ENCODE measurements around the gene MRPL43.

The MRPL43 gene

DNA sequence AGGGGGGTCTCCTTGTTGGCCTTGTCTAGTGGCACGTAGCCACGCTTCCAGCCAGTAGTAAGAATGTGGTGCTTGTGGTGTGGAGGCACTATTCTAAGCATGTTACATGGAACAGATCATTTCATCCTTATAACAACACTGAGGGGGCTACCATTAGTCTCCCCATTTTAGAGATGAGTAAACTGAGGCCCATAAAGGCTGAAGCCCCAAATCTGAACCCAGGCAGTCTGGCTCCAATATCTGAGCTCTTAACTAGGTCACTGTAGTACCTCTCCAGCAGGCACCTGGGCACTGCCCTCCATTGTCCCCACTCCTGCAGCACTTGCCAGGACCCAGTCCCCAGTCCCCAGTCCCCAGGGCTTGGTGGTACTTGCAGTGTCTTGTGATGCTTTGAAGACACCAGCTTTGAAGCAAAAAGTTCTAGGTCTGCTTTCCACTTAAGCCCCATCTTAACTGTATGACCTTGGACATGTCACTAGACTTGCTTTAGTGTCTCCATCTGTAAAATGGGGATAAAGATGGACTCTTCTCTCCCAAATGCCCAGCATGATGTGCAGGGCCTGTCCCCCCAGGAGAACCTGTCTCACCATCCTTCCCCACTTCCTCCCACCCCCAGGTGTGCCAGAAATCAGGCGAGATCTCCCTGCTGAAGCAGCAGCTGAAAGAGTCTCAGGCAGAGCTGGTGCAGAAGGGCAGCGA is 18.7 kb upstream of the MRPL43 start:
- FAIRE-seq: no peak
- DNase-seq (ENCODE audit: insufficient read length, low spot score): no peak

DNA sequence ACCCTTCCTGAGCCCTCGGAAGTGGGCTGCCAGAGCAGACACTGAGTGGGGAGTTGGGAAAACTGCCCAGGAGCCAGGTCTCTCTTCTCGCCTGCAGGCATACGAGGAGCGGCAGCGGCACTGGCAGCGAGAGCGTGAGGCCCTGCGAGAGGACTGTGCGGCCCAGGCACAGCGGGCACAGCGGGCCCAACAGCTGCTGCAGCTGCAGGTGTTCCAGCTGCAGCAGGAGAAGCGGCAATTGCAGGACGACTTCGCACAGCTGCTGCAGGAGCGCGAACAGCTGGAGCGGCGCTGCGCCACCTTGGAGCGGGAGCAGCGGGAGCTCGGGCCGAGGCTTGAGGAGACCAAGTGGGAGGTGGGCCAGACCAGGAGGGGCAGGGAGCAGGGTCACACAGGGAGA is 18.1 kb upstream of the MRPL43 start:
- DNase-seq (ENCODE audit: insufficient read length, low spot score) (no peak), FAIRE-seq (peak; percentile 38)

GRCh38 chr10:101003639-101004206 is 16.4 kb upstream of the MRPL43 start:
- DNase-seq (ENCODE audit: insufficient read length, low spot score) (no peak), FAIRE-seq (no peak)

GRCh38 chr10:101002456-101002855 is 15.2 kb upstream of the MRPL43 start:
- FAIRE-seq: no peak

GRCh38 chr10:101001659-101002035 is 14.3 kb upstream of the MRPL43 start:
- DNase-seq (ENCODE audit: insufficient read length, low spot score) (no peak), FAIRE-seq (no peak)

More at GRCh38 chr10:101002456-101002855, 15.2 kb upstream of the MRPL43 start:
- no peak for DNase-seq (ENCODE audit: insufficient read length, low spot score)

GRCh38 chr10:101000915-101001658 is 13.8 kb upstream of the MRPL43 start:
- peak; percentile 20 for FAIRE-seq
- no peak for DNase-seq (ENCODE audit: insufficient read length, low spot score)

DNA sequence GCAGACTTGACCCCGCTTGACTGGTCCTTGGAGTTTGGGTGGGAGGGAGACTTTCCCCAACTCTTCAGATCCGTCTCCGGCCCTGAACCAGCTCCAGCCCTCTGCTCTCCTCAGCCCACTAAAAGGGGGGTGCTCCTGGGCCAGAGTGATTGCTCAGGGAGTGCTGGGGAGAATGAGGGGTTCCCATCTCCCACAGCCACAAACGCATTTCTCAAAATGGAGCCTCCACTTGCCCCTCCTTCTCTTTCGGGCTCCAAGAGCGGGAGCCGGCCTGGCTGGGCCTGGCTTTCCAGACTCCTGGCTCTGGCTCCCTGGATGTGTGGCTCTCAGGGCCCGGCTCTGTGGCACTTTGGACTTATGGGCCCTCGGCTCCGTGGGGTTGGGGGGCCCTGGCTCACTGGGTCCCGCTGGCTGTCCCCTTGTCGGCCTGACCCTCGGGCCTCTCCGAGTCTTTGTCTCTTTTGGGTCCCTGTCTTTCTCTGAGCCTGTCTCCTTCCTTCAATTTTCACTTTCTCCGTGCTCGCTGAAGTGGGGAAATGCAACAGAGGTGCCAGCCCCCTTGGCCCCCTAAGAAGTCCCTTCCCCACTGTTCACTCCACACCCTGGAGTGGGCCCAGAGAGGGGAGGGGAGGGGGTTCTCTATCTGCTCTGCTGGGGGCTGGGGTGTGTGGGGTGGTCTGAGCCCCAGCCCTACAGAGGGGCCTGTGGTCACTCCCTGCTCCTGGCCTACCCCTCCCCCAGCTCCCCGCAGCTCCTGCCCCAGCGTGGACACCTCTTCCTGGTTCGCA is 13.0 kb upstream of the MRPL43 start:
- FAIRE-seq: no peak

DNA sequence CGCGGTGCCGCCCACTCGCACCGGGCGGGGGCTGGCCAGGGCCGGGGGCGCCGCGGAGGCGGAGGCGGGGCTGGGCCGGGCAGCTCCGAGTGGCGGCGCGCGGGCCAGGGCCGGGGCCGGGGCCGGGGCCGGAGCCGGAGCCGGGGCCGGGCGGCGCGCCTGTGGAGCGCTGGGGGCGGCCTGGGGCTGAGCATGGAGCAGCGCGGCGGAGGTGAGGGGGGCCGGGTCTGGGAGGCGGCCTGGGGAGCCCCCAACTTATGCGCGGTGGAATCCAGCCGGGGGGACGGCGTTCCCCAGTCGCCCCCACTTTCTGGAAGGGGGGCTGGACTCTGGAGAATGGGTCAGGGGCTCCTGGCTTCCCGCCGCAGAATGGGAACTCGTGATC is 12.4 kb upstream of the MRPL43 start, which contains the start of gene LZTS2:
LZTS2 (plus strand) TSS at position 67 of the 385 bp plus-strand sequence. CDS start 2,731 bp downstream, outside the sequence.
- FAIRE-seq (no peak), DNase-seq (ENCODE audit: insufficient read length, low spot score) (no peak)

More for the DNA sequence above, 13.0 kb upstream of the MRPL43 start:
- DNase-seq (ENCODE audit: insufficient read length, low spot score): no peak

- no peak for DNase-seq (ENCODE audit: insufficient read length, low spot score)
- FAIRE-seq: peak; percentile 88
These were observed 11.9 kb upstream of the MRPL43 start for GRCh38 chr10:100998991-100999741.

DNA sequence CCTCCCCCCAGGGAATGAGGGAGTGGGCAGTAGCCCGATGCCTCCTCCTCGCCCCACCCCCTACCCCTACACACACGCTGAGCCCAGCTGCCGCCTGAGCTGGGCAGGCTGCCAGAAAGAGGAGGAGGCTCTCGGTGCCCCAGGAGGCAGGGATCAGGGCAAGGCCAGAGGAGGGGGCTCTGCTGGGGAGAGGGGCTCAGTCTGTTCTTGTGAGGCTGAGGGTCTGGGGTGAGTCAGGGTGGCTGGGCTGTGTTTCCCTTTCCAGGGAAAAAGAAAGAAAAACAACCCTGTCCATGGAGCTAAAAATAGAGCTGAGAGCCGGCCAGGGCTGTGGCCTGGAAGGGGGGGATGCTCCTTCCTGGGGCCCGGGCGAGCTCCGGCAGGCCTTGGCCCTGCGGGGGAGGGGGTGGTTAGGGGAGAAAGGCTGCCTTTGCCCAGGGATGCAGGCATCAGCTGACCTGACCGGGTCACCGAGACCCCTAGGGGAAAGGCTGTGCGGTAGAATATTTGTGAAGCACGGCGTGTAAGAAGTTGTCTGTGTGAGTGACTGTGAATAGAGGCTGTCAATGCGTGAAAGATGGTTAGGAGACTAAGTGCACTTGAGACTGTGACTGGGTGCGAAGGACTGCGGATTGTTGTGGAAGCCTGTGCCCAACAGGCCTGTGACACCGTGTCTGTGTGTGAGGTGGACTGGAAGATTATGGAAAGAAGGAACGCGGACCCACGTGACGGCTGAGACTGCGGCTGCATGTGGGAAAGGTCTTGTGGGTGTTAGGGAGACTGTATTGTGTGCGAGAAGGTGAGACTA is 11.1 kb upstream of the MRPL43 start:
- peak; percentile 94 for FAIRE-seq

DNA sequence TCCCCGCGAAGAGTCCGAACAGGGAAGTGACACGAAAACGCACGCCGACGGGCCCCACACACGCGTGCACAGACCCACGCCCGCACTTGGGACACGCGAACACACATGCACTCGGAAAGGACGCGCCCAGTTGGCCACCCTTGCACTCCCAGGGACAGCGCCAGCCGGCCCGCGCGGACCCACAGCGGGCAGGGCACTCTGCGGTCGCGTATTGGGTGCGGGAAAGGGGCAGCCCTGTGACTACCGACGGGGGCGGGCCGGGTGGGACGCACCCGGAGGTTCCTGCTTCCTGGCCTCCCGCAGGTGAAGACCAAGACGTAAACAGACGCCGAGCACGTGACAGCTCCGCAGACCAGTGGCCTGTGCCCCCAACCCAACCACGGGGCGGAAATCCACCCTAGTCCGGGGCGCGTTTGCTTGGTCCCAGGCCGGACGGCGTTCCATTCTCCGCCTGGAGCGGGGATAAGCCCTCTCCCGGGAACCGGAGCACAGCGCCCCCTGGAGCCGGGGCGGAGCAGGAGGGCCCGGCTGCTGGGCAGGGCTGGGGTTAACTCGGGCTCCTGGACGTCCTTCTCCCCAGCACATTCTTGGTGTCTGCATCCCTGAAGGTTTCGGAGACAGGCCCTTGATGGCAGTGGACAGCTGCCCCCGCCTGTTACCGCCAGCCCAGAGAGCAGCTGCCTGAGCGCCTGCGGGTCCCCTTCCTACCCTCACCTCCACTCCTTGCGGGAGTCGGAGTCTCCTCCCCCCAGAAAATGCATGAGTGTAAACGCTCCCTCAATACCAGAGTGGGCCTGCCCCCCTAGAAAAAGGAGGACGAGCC is 10.3 kb upstream of the MRPL43 start:
- no peak for FAIRE-seq
- DNase-seq (ENCODE audit: insufficient read length, low spot score): peak; percentile 83

More for the DNA sequence above, 11.1 kb upstream of the MRPL43 start:
- DNase-seq (ENCODE audit: insufficient read length, low spot score): peak; percentile 92

GRCh38 chr10:100996678-100997359 is 9.5 kb upstream of the MRPL43 start:
- no peak for FAIRE-seq
- no peak for DNase-seq (ENCODE audit: insufficient read length, low spot score)

DNA sequence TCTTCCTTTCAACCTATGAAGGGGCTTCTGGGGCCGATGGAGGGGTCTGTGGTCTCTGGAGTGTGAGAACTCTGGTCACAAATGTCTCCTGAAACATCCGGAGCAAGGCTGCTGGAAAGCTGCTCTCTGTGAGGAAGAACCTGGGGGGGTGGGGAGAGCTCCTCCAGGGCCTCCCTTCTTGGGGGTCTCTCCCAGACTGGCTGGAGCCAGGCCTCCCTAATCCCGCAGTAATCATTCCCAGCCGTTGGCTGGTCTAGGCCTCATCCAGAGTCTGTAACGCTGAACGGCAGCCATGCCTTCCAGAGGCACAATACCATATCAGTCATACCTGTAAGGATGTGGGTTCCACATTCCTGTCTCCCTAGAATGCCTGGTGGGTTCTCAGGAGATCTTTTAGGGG is 7.9 kb upstream of the MRPL43 start:
- FAIRE-seq: no peak
- no peak for DNase-seq (ENCODE audit: insufficient read length, low spot score)

DNA sequence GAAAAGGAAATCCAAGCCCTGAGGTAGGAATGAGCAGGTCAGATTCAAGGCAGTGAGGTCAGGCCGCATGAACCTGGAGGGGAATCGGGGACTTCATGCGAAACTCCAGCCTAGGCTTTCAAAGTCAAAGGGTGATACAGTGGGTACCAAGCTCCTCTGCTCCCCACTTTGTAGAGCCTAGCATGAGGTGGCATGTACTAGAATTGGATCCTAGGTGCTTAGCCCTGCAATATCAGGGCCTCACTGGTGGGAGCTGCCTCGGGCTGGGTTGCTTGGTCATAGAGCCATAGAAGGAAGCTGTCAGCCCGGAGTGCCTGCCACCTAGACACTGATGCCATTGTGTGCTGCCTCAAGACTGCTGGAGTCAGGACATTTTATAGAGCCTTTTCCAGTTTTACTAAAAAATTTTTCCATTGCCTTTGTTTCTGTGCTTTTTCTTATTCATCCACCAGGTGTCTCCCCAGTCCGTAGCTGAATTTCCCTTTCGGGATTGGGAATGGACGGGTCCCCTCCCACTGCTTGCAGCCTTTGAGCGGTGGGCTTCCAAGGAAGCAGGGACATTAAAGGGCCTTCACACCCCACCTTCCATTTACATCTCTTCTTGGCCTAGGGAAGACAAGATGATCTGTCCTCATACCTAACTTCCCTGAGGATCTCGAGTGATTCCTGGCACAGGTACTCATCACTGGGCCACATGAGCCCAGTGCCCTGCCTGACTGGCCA is 6.8 kb upstream of the MRPL43 start:
- FAIRE-seq (no peak), DNase-seq (ENCODE audit: insufficient read length, low spot score) (no peak)

DNA sequence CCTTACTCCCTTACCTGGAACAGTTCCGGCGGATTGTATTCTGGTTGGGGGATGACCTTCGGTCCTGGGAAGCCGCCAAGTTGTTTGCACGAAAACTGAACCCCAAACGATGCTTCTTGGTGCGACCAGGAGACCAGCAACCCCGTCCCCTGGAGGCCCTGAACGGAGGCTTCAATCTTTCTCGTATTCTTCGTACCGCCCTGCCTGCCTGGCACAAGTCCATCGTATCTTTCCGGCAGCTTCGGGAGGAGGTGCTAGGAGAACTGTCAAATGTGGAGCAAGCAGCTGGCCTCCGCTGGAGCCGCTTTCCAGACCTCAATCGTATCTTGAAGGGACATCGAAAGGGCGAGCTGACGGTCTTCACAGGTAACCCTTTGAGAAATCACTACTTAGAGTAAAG is 1.8 kb upstream of the MRPL43 start:
- FAIRE-seq (no peak), DNase-seq (ENCODE audit: insufficient read length, low spot score) (no peak)

DNA sequence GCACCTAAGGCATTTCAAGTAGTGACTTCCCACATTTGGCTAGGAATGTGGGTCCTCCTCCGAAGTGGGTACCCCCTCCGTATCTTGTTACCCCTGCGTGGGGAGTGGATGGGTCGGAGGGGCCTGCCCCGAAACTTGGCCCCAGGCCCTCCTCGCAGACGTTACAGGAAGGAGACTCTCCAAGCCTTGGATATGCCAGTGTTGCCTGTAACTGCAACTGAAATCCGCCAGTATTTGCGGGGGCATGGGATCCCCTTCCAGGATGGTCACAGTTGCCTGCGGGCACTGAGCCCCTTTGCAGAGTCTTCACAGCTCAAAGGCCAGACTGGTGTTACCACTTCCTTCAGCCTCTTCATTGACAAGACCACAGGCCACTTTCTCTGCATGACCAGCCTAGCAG is 869 bp upstream of the MRPL43 start:
- FAIRE-seq (no peak), DNase-seq (ENCODE audit: insufficient read length, low spot score) (no peak)

DNA sequence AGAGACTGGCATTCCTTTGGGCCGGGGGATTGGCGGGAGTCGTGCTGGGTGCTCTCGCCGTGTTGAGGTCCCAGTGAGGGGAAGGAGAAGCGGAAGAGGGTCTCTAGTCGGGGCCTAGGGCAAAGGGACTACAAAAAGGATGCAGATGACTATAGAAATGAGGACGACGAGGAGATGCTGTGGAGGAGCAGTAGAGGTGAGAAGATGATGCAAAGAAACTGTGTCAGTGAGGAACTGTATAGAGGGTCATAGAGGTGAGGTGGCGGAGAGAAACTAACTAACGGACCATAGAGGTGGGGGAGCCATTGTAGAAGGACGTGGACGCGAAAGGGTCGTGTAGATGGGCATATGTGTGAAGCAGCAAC is 370 bp upstream of the MRPL43 start:
- no peak for FAIRE-seq

DNA sequence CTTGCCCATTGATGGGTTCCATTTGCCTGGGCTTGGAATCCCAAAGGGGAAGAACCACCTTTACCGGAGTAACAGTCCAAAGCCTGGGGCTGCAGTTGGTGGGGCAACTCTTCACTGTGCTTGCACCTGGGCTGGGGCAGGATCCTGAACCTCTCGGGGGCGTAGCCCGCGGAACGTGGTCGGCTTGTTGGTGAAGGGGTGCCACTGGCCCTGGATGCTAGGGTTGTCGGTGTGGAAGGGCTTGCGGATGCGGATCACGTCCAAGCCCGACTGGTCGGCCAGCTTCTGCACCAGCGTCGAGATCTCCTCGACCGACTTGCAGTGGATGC is 710 bp downstream of the MRPL43 start:
- FAIRE-seq (no peak), DNase-seq (ENCODE audit: insufficient read length, low spot score) (no peak)

More for the DNA sequence above, 370 bp upstream of the MRPL43 start:
- DNase-seq (ENCODE audit: insufficient read length, low spot score): no peak

All from HTR-8/SVneo (cell line).